HG03045 (cell line): ENCODE data around the gene PTK7.
A peak's percentile ranks its signal among the peaks of the same experiment; 100 is the strongest.

ENCODE experiments used
- ATAC-seq: cut with Tn5 transposase; IDR thresholded peaks from one replicate; pipeline ENCODE4 v1.9.1; 2021; ENCODE audit warnings: mild to moderate bottlenecking, moderate library complexity; ENCODE audit not compliant: unreplicated experiment

The PTK7 gene

GRCh38 chr6:43142101-43142500 is 66.0 kb downstream of the PTK7 start:
- no peak for ATAC-seq

- ATAC-seq = peak; percentile 74
Observed at GRCh38 chr6:43143235-43144128, 67.4 kb downstream of the PTK7 start.

GRCh38 chr6:43144879-43145278 is 68.8 kb downstream of the PTK7 start:
- no peak for ATAC-seq

- ATAC-seq = no peak
Observed at GRCh38 chr6:43146261-43146660, 70.1 kb downstream of the PTK7 start.

- ATAC-seq = no peak
Observed at GRCh38 chr6:43146709-43147688, 70.9 kb downstream of the PTK7 start.

GRCh38 chr6:43147691-43148477 is 71.8 kb downstream of the PTK7 start:
- ATAC-seq = no peak

GRCh38 chr6:43149265-43149664 is 73.2 kb downstream of the PTK7 start:
- ATAC-seq = no peak

- ATAC-seq = no peak
Observed at GRCh38 chr6:43150051-43150751, 74.1 kb downstream of the PTK7 start.

GRCh38 chr6:43159599-43159998 is 83.5 kb downstream of the PTK7 start:
- no peak for ATAC-seq

- no peak for ATAC-seq
Observed at GRCh38 chr6:43163899-43164298, 87.8 kb downstream of the PTK7 start.

GRCh38 chr6:43170417-43170930 is 94.4 kb downstream of the PTK7 start:
- ATAC-seq = no peak

GRCh38 chr6:43170931-43171706 is 95.0 kb downstream of the PTK7 start, which contains the start of gene SRF:
Gene SRF, plus strand, starts transcription at chr6:43171269. Its CDS starts 388 bp downstream, at chr6:43171657.
- peak; percentile 59 for ATAC-seq

- ATAC-seq = peak; percentile 0
Observed at GRCh38 chr6:43171707-43172103, 95.6 kb downstream of the PTK7 start.

GRCh38 chr6:43172104-43173007 is 96.2 kb downstream of the PTK7 start:
- no peak for ATAC-seq

GRCh38 chr6:43173591-43174262 is 97.6 kb downstream of the PTK7 start:
- no peak for ATAC-seq

GRCh38 chr6:43174263-43175112 is 98.4 kb downstream of the PTK7 start:
- ATAC-seq = peak; percentile 70
